ENCODE measurements around the gene CLMN.

CLMN gene

GRCh38 chr14:95225251-95225887, 94.3 kb downstream of the CLMN start:
- Histone ChIP-seq H2BK120ac (ENCODE audit: low read depth, low read length) (no peak overlapping the region), H2BK15ac (replicated peaks; ENCODE audit: low read depth) (no peak overlapping the region), H3K4ac (ENCODE audit: low read depth, low read length) (no peak overlapping the region), H3K27me3 (ENCODE audit: insufficient read depth, low read length, poor library complexity) (no peaks in the 10 kb centered on the region), H4K5ac (ENCODE audit: low read length) (no peak overlapping the region), H3K4me3 (ENCODE audit: low read length) (no peak overlapping the region), H3K56ac (ENCODE audit: low read length) (no peak overlapping the region), H2BK5ac (ENCODE audit: low read length) (no peak overlapping the region), H3K79me2 (ENCODE audit: control insufficient read depth, insufficient read depth, low read length) (no peaks in the 10 kb centered on the region), H3K4me2 (ENCODE audit: low read length) (no peak overlapping the region), H3K9ac (ENCODE audit: low read length) (no peak overlapping the region), H3K4me1 (ENCODE audit: control insufficient read depth, low read depth, low read length) (peaks cover 3% of the 10 kb centered on the region), H3K79me1 (ENCODE audit: low read length) (no peaks in the 10 kb centered on the region), H3K18ac (ENCODE audit: low read length) (no peak overlapping the region), H3K36me3 (ENCODE audit: control insufficient read depth, insufficient read depth, low read length) (no peaks in the 10 kb centered on the region), H3K27ac (ENCODE audit: low read depth, low read length) (no peak overlapping the region), H4K8ac (ENCODE audit: low read depth, low read length) (no peak overlapping the region), H2AK5ac (ENCODE audit: low read length) (no peak overlapping the region), H3K23ac (ENCODE audit: low read length) (no peak overlapping the region)
- WGBS (ENCODE audit: extremely low coverage, insufficient coverage, low lambda C conversion rate): no CpG with 5 or more reads among the region's 7 CpGs
- DNase-seq: no peak

GRCh38 chr14:95222870-95223398, 96.8 kb downstream of the CLMN start:
- Histone ChIP-seq H3K36me3 (ENCODE audit: control insufficient read depth, insufficient read depth, low read length) (no peaks in the 10 kb centered on the region), H2BK15ac (replicated peaks; ENCODE audit: low read depth) (no peak overlapping the region), H3K9ac (ENCODE audit: low read length) (no peak overlapping the region), H3K4me3 (ENCODE audit: low read length) (no peak overlapping the region), H3K18ac (ENCODE audit: low read length) (no peak overlapping the region), H3K4me1 (ENCODE audit: control insufficient read depth, low read depth, low read length) (peaks cover 3% of the 10 kb centered on the region), H2BK120ac (ENCODE audit: low read depth, low read length) (no peak overlapping the region), H2BK5ac (ENCODE audit: low read length) (no peak overlapping the region), H3K79me2 (ENCODE audit: control insufficient read depth, insufficient read depth, low read length) (no peaks in the 10 kb centered on the region), H4K8ac (ENCODE audit: low read depth, low read length) (no peak overlapping the region), H2AK5ac (ENCODE audit: low read length) (no peak overlapping the region), H4K5ac (ENCODE audit: low read length) (no peak overlapping the region), H3K27ac (ENCODE audit: low read depth, low read length) (no peak overlapping the region), H3K4me2 (ENCODE audit: low read length) (no peak overlapping the region), H3K4ac (ENCODE audit: low read depth, low read length) (no peak overlapping the region), H3K56ac (ENCODE audit: low read length) (no peak overlapping the region), H3K23ac (ENCODE audit: low read length) (no peak overlapping the region), H3K27me3 (ENCODE audit: insufficient read depth, low read length, poor library complexity) (no peaks in the 10 kb centered on the region), H3K79me1 (ENCODE audit: low read length) (no peaks in the 10 kb centered on the region)
- no CpG with 5 or more reads among the region's 3 CpGs for WGBS (ENCODE audit: extremely low coverage, insufficient coverage, low lambda C conversion rate)
- DNase-seq: no peak

GRCh38 chr14:95222151-95222631, 97.5 kb downstream of the CLMN start:
- Histone ChIP-seq H3K23ac (ENCODE audit: low read length) (no peak overlapping the region), H3K27me3 (ENCODE audit: insufficient read depth, low read length, poor library complexity) (no peaks in the 10 kb centered on the region), H3K27ac (ENCODE audit: low read depth, low read length) (no peak overlapping the region), H3K4ac (ENCODE audit: low read depth, low read length) (no peak overlapping the region), H3K79me1 (ENCODE audit: low read length) (no peaks in the 10 kb centered on the region), H2BK120ac (ENCODE audit: low read depth, low read length) (no peak overlapping the region), H3K56ac (ENCODE audit: low read length) (no peak overlapping the region), H3K79me2 (ENCODE audit: control insufficient read depth, insufficient read depth, low read length) (no peaks in the 10 kb centered on the region), H2BK15ac (replicated peaks; ENCODE audit: low read depth) (no peak overlapping the region), H3K4me1 (ENCODE audit: control insufficient read depth, low read depth, low read length) (peaks cover 7% of the 10 kb centered on the region), H2AK5ac (ENCODE audit: low read length) (no peak overlapping the region), H4K8ac (ENCODE audit: low read depth, low read length) (no peak overlapping the region), H4K5ac (ENCODE audit: low read length) (no peak overlapping the region), H3K4me3 (ENCODE audit: low read length) (no peak overlapping the region), H3K36me3 (ENCODE audit: control insufficient read depth, insufficient read depth, low read length) (no peaks in the 10 kb centered on the region), H3K9ac (ENCODE audit: low read length) (no peak overlapping the region), H3K18ac (ENCODE audit: low read length) (no peak overlapping the region), H3K4me2 (ENCODE audit: low read length) (no peak overlapping the region), H2BK5ac (ENCODE audit: low read length) (no peak overlapping the region)
- peak; percentile 90 for DNase-seq
- no CpG with 5 or more reads among the region's 10 CpGs for WGBS (ENCODE audit: extremely low coverage, insufficient coverage, low lambda C conversion rate)

GRCh38 chr14:95221531-95221930, 98.2 kb downstream of the CLMN start:
- H3K56ac ChIP-seq (ENCODE audit: low read length): no peak overlapping the region
- H3K79me1 ChIP-seq (ENCODE audit: low read length): no peaks in the 10 kb centered on the region
- no peak overlapping the region for H4K8ac ChIP-seq (ENCODE audit: low read depth, low read length)
- no CpG with 5 or more reads among the region's 12 CpGs for WGBS (ENCODE audit: extremely low coverage, insufficient coverage, low lambda C conversion rate)
- no peaks in the 10 kb centered on the region for H3K79me2 ChIP-seq (ENCODE audit: control insufficient read depth, insufficient read depth, low read length)
- no peak overlapping the region for H2BK5ac ChIP-seq (ENCODE audit: low read length)
- peaks cover 7% of the 10 kb centered on the region for H3K4me1 ChIP-seq (ENCODE audit: control insufficient read depth, low read depth, low read length)
- no peak overlapping the region for H3K27ac ChIP-seq (ENCODE audit: low read depth, low read length)
- no peak overlapping the region for H4K5ac ChIP-seq (ENCODE audit: low read length)
- H3K9ac ChIP-seq (ENCODE audit: low read length): no peak overlapping the region
- no peak overlapping the region for H3K18ac ChIP-seq (ENCODE audit: low read length)
- no peaks in the 10 kb centered on the region for H3K36me3 ChIP-seq (ENCODE audit: control insufficient read depth, insufficient read depth, low read length)
- H3K4me2 ChIP-seq (ENCODE audit: low read length): no peak overlapping the region
- H3K4me3 ChIP-seq (ENCODE audit: low read length): no peak overlapping the region
- no peak overlapping the region for H2BK120ac ChIP-seq (ENCODE audit: low read depth, low read length)
- no peak overlapping the region for H2BK15ac ChIP-seq (replicated peaks; ENCODE audit: low read depth)
- no peak overlapping the region for H2AK5ac ChIP-seq (ENCODE audit: low read length)
- no peak overlapping the region for H3K23ac ChIP-seq (ENCODE audit: low read length)
- no peak overlapping the region for H3K4ac ChIP-seq (ENCODE audit: low read depth, low read length)
- no peaks in the 10 kb centered on the region for H3K27me3 ChIP-seq (ENCODE audit: insufficient read depth, low read length, poor library complexity)
- DNase-seq: no peak

- H3K27ac ChIP-seq (ENCODE audit: low read depth, low read length): no peak overlapping the region
- WGBS (ENCODE audit: extremely low coverage, insufficient coverage, low lambda C conversion rate): no CpG with 5 or more reads among the region's 11 CpGs
- H3K27me3 ChIP-seq (ENCODE audit: insufficient read depth, low read length, poor library complexity): no peaks in the 10 kb centered on the region
- no peak overlapping the region for H3K4me2 ChIP-seq (ENCODE audit: low read length)
- H3K79me2 ChIP-seq (ENCODE audit: control insufficient read depth, insufficient read depth, low read length): no peaks in the 10 kb centered on the region
- H2BK15ac ChIP-seq (replicated peaks; ENCODE audit: low read depth): no peak overlapping the region
- no peak overlapping the region for H3K23ac ChIP-seq (ENCODE audit: low read length)
- H4K8ac ChIP-seq (ENCODE audit: low read depth, low read length): no peak overlapping the region
- no peak overlapping the region for H3K9ac ChIP-seq (ENCODE audit: low read length)
- no peak overlapping the region for H2BK120ac ChIP-seq (ENCODE audit: low read depth, low read length)
- no peak overlapping the region for H2BK5ac ChIP-seq (ENCODE audit: low read length)
- no peak overlapping the region for H3K4ac ChIP-seq (ENCODE audit: low read depth, low read length)
- no peak overlapping the region for H3K18ac ChIP-seq (ENCODE audit: low read length)
- DNase-seq: peak; percentile 59
- no peaks in the 10 kb centered on the region for H3K79me1 ChIP-seq (ENCODE audit: low read length)
- no peak overlapping the region for H4K5ac ChIP-seq (ENCODE audit: low read length)
- no peak overlapping the region for H2AK5ac ChIP-seq (ENCODE audit: low read length)
- no peak overlapping the region for H3K56ac ChIP-seq (ENCODE audit: low read length)
- no peaks in the 10 kb centered on the region for H3K36me3 ChIP-seq (ENCODE audit: control insufficient read depth, insufficient read depth, low read length)
- H3K4me1 ChIP-seq (ENCODE audit: control insufficient read depth, low read depth, low read length): peaks cover 7% of the 10 kb centered on the region
- no peak overlapping the region for H3K4me3 ChIP-seq (ENCODE audit: low read length)
Observed at GRCh38 chr14:95220663-95221231, 99.0 kb downstream of the CLMN start.
